Ovary (tissue), 9 donors: ENCODE results near the gene OLFML2A. TPM values are rescaled to one million over a fixed set of nuclear protein-coding genes. Genes with fewer than 3 reads are reported as not detected.

Experiments used
- DNase-seq, 5 donors: peaks; one replicate each; pipeline ENCODE4 v3.0.0-alpha.2; 2019 to 2020
- H3K27ac ChIP-seq, 2 donors: fragments of 200-600 bp; one replicate each; pipeline versions ENCODE4 v1.5.1 to v1.8.0; 2019 to 2022
- H3K27me3 ChIP-seq: fragments of 200-600 bp; one replicate; pipeline ENCODE4 v1.8.0; 2022
- H3K36me3 ChIP-seq: fragments of 200-600 bp; sonication (generic); one replicate; pipeline ENCODE4 v1.5.1; 2019
- H3K4me1 ChIP-seq: one replicate; pipeline ENCODE4 v1.8.1; 2013; ENCODE audit warnings: mild to moderate bottlenecking, moderate library complexity; ENCODE audit not compliant: insufficient read depth
- H3K4me3 ChIP-seq: fragments of 200-600 bp; sonication (generic); one replicate; pipeline ENCODE4 v1.5.1; 2017
- H3K9me3 ChIP-seq, 2 donors: fragments of 200-600 bp in 1 of 2; sonication (generic) in 1 of 2; one replicate each; pipeline versions ENCODE4 v1.5.1 to v1.8.1; 2013 to 2019; ENCODE audit warnings: mild to moderate bottlenecking in 1 of 2, moderate library complexity in 1 of 2
- EP300 ChIP-seq: sonication (generic); formaldehyde crosslinking; IDR thresholded peaks from one replicate; pipeline ENCODE4 v1.6.1; 2017; ENCODE audit warnings: antibody characterized with exemption
- POLR2A ChIP-seq: fragments of 450-650 bp; IDR thresholded peaks from one replicate; pipeline ENCODE4 v1.6.1; 2017; ENCODE audit warnings: antibody characterized with exemption, mild to moderate bottlenecking, moderate library complexity
- WGBS, 3 donors: extraction: QIAGEN DNeasy Blood & Tissue Kit in 1 of 3; methylation state at CpG; one replicate each; pipeline versions ENCODE4 v1.1.5 to v1.1.7; 2013 to 2017; 5-methylcytosine and 5-hydroxymethylcytosine counted together
- intact Hi-C, 4 donors: fragments of 100-400 bp; cut with DNase I; formaldehyde crosslinking; loops; one replicate each; pipeline versions ENCODE4 v1.11.0 to v1.15.1; 2022 to 2023
- polyA plus RNA-seq, 2 donors: library from polyadenylated mRNA; stranded (reverse); fragments of 200-250 nt in 1 of 2; fragments of 350-450 nt in 1 of 2; fragmentation: Illumina TruSeq in 1 of 2; extraction: RNeasy Lipid Tissue Mini Kit (QIAGEN cat#74804) in 1 of 2; gene quantifications; one replicate each; pipeline ENCODE4 v1.2.3, GENCODE V29; 2013 to 2014
- total RNA-seq, 7 donors: library from RNA; depleted of rRNA in 2 of 7; stranded (reverse); fragments of >200 nt in 2 of 7; fragmentation: NEBNext Ultra II Directional in 3 of 7; extraction: Animal tissue kit (Norgen Biotek cat#: 25700) in 3 of 7; gene quantifications; one replicate each; pipeline versions ENCODE4 v1.1.0 to v1.2.4, GENCODE V29; 2016 to 2023
- TF ChIP-seq, protein P1 (sequence below), 3 donors: fragments of 450-650 bp in 2 of 3; fragments of 200-600 bp in 1 of 3; IDR thresholded peaks; one replicate each; pipeline versions ENCODE4 v1.5.1 to v1.8.0; 2016 to 2022; ENCODE audit warnings: antibody characterized with exemption in 3 of 3, mild to moderate bottlenecking in 1 of 3
- donor health status: DM: no; HTN: no; CAD: no; lungs with moderate emphysema.
- donor health status: DM: no; HTN: no; CAD: no.
- donor health status: Bipolar disorder and iron deficiency.
- donor health status: DM: yes; HTN: yes; CAD: no.
- donor health status: DM: no; HTN: no; CAD: no.
- donor health status: DM: yes; HTN: yes; CAD: no.

The OLFML2A gene
- total and polyA plus RNA-seq, 9 donors = 14.7 to 63.4 (median 31.0) TPM

DNA sequence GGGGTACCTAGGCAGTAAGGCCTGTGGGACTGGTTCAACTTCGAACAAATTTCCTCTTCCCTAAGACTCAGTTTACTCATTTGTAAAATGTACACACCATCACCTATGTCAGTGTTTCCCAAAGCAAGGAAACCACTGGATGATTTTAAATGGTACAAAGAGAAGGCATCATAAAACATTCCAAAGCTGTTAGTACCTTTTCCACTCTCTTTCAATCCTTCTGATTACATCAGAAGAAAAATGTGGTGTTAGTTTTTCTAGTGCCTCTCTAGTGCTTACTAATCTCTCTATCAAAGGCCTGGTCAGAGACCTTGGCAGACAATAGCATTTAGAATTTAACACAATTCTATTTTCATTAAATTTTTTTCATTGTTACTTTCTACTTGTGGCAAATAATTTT is 24.0 kb upstream of the OLFML2A start:
- Histone ChIP-seq H3K36me3 (no peaks in the 10 kb centered on the region), H3K4me1 (no peaks in the 10 kb centered on the region), H3K4me3 (no peak overlapping the region), H3K27ac (no peak overlapping the region), H3K27me3 (no peaks in the 10 kb centered on the region), H3K9me3 (no peaks in the 10 kb centered on the region)
- WGBS, 3 donors = 84 to 91% (median 91%) methylated on average over 1 of the region's 1 CpG
- intact Hi-C loops = no loop called here
- DNase-seq = no peak
- TF ChIP-seq EP300 = no peak
- TF ChIP-seq, protein P1, sequence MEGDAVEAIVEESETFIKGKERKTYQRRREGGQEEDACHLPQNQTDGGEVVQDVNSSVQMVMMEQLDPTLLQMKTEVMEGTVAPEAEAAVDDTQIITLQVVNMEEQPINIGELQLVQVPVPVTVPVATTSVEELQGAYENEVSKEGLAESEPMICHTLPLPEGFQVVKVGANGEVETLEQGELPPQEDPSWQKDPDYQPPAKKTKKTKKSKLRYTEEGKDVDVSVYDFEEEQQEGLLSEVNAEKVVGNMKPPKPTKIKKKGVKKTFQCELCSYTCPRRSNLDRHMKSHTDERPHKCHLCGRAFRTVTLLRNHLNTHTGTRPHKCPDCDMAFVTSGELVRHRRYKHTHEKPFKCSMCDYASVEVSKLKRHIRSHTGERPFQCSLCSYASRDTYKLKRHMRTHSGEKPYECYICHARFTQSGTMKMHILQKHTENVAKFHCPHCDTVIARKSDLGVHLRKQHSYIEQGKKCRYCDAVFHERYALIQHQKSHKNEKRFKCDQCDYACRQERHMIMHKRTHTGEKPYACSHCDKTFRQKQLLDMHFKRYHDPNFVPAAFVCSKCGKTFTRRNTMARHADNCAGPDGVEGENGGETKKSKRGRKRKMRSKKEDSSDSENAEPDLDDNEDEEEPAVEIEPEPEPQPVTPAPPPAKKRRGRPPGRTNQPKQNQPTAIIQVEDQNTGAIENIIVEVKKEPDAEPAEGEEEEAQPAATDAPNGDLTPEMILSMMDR (IDR thresholded peaks at IDR 0.05) = no peak

DNA sequence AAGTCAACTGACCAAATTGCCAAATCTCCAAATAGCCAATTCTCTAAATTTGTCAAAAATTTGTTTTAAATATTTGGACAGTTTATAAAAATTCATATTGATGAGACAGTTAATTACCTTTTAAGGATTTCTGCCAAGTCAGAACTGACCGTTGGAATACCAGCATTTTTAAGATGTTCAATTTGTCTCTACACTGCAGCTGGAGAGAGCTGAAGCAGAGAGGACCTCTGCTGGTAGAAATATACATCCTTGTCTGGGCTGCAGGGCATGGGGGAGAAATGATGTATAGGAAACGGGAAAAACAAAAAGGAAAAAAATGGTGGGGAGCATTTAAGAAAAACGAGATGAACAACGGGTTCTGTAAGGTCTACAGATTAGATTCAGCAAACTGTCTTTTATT is 22.6 kb upstream of the OLFML2A start:
- WGBS, 3 donors = 26 to 30% (median 28%) methylated on average over 4 of the region's 4 CpGs
- Histone ChIP-seq H3K27me3 (no peaks in the 10 kb centered on the region), H3K4me3 (no peak overlapping the region), H3K4me1 (no peaks in the 10 kb centered on the region), H3K9me3 (no peaks in the 10 kb centered on the region), H3K36me3 (no peaks in the 10 kb centered on the region), H3K27ac (no peak overlapping the region)
- DNase-seq = no peak
- TF ChIP-seq, protein P1 (IDR thresholded peaks at IDR 0.05) = no peak
- TF ChIP-seq EP300 (no peak), POLR2A (no peak)
- intact Hi-C loops = no loop called here

DNA sequence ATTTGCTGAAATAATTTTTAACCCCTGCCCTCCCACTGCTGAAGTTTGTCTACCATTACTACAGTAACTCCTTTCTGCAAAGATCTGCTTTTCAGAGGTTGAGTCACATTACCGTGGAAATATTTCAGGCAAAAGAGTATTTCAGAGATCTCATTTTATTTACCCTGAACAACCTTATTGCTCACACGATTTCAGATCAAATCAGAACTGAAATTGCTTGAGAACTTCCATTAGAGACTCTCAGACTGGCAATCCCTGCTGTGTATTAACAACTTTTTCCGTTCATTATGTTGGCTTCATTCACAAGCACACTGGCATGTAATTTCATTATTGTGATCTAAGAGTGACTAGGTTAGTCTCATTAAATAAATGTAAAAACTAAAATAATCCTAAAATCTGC is 21.9 kb upstream of the OLFML2A start:
- no peak for DNase-seq
- WGBS, 3 donors = 63 to 67% (median 66%) methylated on average over 3 of the region's 3 CpGs
- Histone ChIP-seq H3K4me1 (no peaks in the 10 kb centered on the region), H3K27ac (no peak overlapping the region), H3K36me3 (no peaks in the 10 kb centered on the region), H3K9me3 (no peaks in the 10 kb centered on the region), H3K4me3 (no peak overlapping the region), H3K27me3 (no peaks in the 10 kb centered on the region)
- no peak for TF ChIP-seq EP300
- TF ChIP-seq, protein P1 (IDR thresholded peaks at IDR 0.05) = no peak
- TF ChIP-seq POLR2A = no peak
- intact Hi-C loops = no loop called here

DNA sequence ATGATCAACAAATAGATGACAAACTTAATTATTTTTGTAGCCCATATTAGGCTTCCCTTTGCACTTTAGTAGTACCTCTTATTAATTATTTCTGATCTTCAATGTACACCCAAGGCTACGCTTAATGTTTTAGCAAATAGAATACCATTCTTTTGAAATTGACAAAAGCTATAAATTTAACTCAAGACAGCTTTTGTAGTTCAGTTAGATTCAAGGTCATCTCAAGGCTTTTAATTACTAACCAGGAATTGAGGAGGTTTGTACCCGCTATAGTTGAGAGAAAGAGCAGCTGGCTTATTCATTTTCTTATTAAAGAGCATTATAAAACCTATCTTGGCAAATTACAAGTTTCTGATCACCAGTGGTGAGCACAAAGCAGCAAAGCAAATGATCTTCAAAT is 20.9 kb upstream of the OLFML2A start:
- intact Hi-C loops = no loop called here
- Histone ChIP-seq H3K36me3 (no peaks in the 10 kb centered on the region), H3K27ac (no peak overlapping the region), H3K9me3 (no peaks in the 10 kb centered on the region), H3K4me3 (no peak overlapping the region), H3K27me3 (no peaks in the 10 kb centered on the region), H3K4me1 (no peaks in the 10 kb centered on the region)
- WGBS, 3 donors = 76 to 90% (median 88%) methylated on average over 2 of the region's 2 CpGs
- DNase-seq = no peak
- TF ChIP-seq, protein P1 (IDR thresholded peaks at IDR 0.05) = no peak
- no peak for TF ChIP-seq EP300

DNA sequence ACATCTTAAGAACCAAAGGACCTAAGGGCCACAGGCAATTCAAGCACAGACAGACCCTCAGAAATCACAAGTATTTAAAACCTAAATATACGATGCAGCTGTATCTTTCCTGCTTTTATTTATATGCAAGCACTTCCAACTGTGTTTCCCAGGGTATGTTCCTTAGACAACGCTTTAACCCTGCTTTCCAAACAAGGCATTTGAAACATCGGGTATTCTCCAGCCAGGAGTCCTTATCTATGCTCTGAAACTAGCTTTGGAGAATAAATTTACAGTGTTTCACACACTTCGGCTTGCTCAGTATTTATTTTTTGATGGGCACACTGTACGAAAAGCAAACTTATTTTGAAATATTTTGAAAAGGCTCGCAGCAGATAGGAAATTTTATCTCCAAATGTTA is 19.3 kb upstream of the OLFML2A start:
- intact Hi-C loops = no loop called here
- Histone ChIP-seq H3K4me1 (no peaks in the 10 kb centered on the region), H3K27ac (no peak overlapping the region), H3K36me3 (no peaks in the 10 kb centered on the region), H3K9me3 (no peaks in the 10 kb centered on the region), H3K27me3 (no peaks in the 10 kb centered on the region), H3K4me3 (no peak overlapping the region)
- WGBS, 3 donors = 16 to 32% (median 22%) methylated on average over 6 of the region's 6 CpGs
- no peak for DNase-seq
- TF ChIP-seq POLR2A = no peak
- TF ChIP-seq, protein P1 (IDR thresholded peaks at IDR 0.05) = no peak
- TF ChIP-seq EP300 = no peak
